Measurements from ENCODE around the gene MEGF9.

DNA sequence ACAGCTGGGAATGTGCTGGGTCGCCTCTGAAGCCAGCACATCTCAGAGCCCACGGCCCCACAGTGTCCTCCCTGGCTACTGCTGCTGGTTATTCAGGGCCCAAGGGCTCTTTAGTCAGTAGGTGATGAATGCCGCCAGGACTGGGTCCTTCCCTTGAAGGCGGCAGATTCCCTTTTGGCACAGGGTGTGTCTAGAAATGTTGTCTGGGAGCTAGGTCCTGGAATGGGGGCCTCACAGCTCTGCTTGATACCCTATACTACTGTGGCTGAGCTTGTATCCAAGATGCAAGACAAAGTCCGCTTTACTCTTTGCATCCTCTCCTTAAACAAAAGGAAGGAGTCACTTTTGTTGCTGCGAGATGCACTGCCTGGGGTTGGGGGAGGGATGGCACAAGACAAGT lies 33.1 kb downstream of the MEGF9 start:
- TF ChIP-seq, protein P1, sequence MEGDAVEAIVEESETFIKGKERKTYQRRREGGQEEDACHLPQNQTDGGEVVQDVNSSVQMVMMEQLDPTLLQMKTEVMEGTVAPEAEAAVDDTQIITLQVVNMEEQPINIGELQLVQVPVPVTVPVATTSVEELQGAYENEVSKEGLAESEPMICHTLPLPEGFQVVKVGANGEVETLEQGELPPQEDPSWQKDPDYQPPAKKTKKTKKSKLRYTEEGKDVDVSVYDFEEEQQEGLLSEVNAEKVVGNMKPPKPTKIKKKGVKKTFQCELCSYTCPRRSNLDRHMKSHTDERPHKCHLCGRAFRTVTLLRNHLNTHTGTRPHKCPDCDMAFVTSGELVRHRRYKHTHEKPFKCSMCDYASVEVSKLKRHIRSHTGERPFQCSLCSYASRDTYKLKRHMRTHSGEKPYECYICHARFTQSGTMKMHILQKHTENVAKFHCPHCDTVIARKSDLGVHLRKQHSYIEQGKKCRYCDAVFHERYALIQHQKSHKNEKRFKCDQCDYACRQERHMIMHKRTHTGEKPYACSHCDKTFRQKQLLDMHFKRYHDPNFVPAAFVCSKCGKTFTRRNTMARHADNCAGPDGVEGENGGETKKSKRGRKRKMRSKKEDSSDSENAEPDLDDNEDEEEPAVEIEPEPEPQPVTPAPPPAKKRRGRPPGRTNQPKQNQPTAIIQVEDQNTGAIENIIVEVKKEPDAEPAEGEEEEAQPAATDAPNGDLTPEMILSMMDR (conservative IDR thresholded peaks at IDR 0.05; ENCODE audit: low read depth, low read length), result no peak
- TF ChIP-seq EZH2 (IDR thresholded peaks at IDR 0.05; ENCODE audit: borderline replicate concordance, low read depth, low read length, poor library complexity, severe bottlenecking), result no peak
